Activated CD8-positive, alpha-beta memory T cell treated with anti-CD3 and anti-CD28 coated beads, Interleukin-2, amount 10 ng/mL, durations not matched to agents 7 days and 5 days (primary cell): ENCODE data around the gene DPYD. TPM values are rescaled to one million over a fixed set of nuclear protein-coding genes. Genes with fewer than 3 reads are reported as not detected.
A peak's percentile ranks its signal among the peaks of the same experiment; 100 is the strongest.

Experiments used
- ATAC-seq: fragments of 150-1000 bp; cut with Tn5 transposase; one replicate; pipeline ENCODE4 v1.10.0; 2021; ENCODE audit warnings: moderate library complexity
- CTCF ChIA-PET: fragments of 350-600 bp; sonication (Branson Sonifier 250); formaldehyde crosslinking; loops from one replicate; lab custom pipeline; 2021; ENCODE audit warnings: antibody characterized with exemption; lab: Charles Lee
- DNase-seq: peaks from one replicate; pipeline ENCODE4 v3.0.0-alpha.2; 2020
- H3K27ac Mint-ChIP-seq: one replicate; pipeline ENCODE4 v1.8.0; 2021; ENCODE audit warnings: mild to moderate bottlenecking, mixed read lengths
- H3K27me3 Mint-ChIP-seq: one replicate; pipeline ENCODE4 v1.8.0; 2021; ENCODE audit warnings: mixed read lengths
- H3K36me3 Mint-ChIP-seq: one replicate; pipeline ENCODE4 v1.8.0; 2021; ENCODE audit warnings: mild to moderate bottlenecking, mixed read lengths
- H3K4me1 Mint-ChIP-seq: one replicate; pipeline ENCODE4 v1.8.0; 2021; ENCODE audit warnings: mixed read lengths
- H3K4me3 Mint-ChIP-seq: one replicate; pipeline ENCODE4 v1.8.0; 2021; ENCODE audit warnings: mild to moderate bottlenecking, moderate library complexity, mixed read lengths
- H3K9me3 Mint-ChIP-seq: one replicate; pipeline ENCODE4 v1.8.0; 2022; ENCODE audit warnings: low read depth, mixed read lengths
- total RNA-seq, 2 experiments: library from RNA; stranded (reverse); gene quantifications; one replicate each; pipeline ENCODE4 v1.2.3, GENCODE V29; 2021

The DPYD gene
- total RNA-seq, 2 experiments from 2014 or later, result 31.4 to 42.3 TPM

- Mint-ChIP-seq H3K4me1 (peaks cover 2% of the 10 kb centered on the region), H3K9me3 (no peaks in the 10 kb centered on the region), H3K27ac (no peak overlapping the region), H3K36me3 (no peaks in the 10 kb centered on the region), H3K4me3 (no peak overlapping the region), H3K27me3 (no peaks in the 10 kb centered on the region)
- no peak for DNase-seq
- no peak for ATAC-seq
- CTCF ChIA-PET, result no interaction called here
These were observed 777.5 kb downstream of the DPYD start for GRCh38 chr1:97143236-97143882.

GRCh38 chr1:97140611-97141010, 780.2 kb downstream of the DPYD start:
- no peaks in the 10 kb centered on the region for H3K9me3 Mint-ChIP-seq
- no peak overlapping the region for H3K4me3 Mint-ChIP-seq
- H3K27ac Mint-ChIP-seq, result no peak overlapping the region
- ATAC-seq, result no peak
- no peaks in the 10 kb centered on the region for H3K36me3 Mint-ChIP-seq
- H3K27me3 Mint-ChIP-seq, result no peaks in the 10 kb centered on the region
- peaks cover 3% of the 10 kb centered on the region for H3K4me1 Mint-ChIP-seq
- no peak for DNase-seq
- CTCF ChIA-PET, result interaction anchor here (0.6 kb wide), 1 partner anchor 680 kb away, joined by 3 read pairs; no protein-coding TSS in a partner anchor

GRCh38 chr1:97139512-97139911, 781.3 kb downstream of the DPYD start:
- no peaks in the 10 kb centered on the region for H3K27me3 Mint-ChIP-seq
- peaks cover 3% of the 10 kb centered on the region for H3K4me1 Mint-ChIP-seq
- H3K9me3 Mint-ChIP-seq, result no peaks in the 10 kb centered on the region
- CTCF ChIA-PET, result no interaction called here
- DNase-seq (no peak), ATAC-seq (no peak)
- no peak overlapping the region for H3K4me3 Mint-ChIP-seq
- H3K27ac Mint-ChIP-seq, result no peak overlapping the region
- no peaks in the 10 kb centered on the region for H3K36me3 Mint-ChIP-seq

GRCh38 chr1:97138515-97139032, 782.3 kb downstream of the DPYD start:
- CTCF ChIA-PET, result interaction anchor here (2.0 kb wide), 1 partner anchor 913 kb away, joined by 12 read pairs; no protein-coding TSS in a partner anchor
- Mint-ChIP-seq H3K36me3 (no peaks in the 10 kb centered on the region), H3K4me1 (peaks cover 3% of the 10 kb centered on the region), H3K9me3 (no peaks in the 10 kb centered on the region), H3K27ac (no peak overlapping the region), H3K4me3 (no peak overlapping the region), H3K27me3 (no peaks in the 10 kb centered on the region)
- DNase-seq (no peak), ATAC-seq (no peak)

GRCh38 chr1:97137862-97138514, 782.8 kb downstream of the DPYD start:
- no peaks in the 10 kb centered on the region for H3K27me3 Mint-ChIP-seq
- peak; percentile 41 for DNase-seq
- H3K9me3 Mint-ChIP-seq, result no peaks in the 10 kb centered on the region
- CTCF ChIA-PET, result interaction anchor here (2.0 kb wide), 1 partner anchor 914 kb away, joined by 12 read pairs; no protein-coding TSS in a partner anchor
- peaks cover 3% of the 10 kb centered on the region for H3K4me1 Mint-ChIP-seq
- no peaks in the 10 kb centered on the region for H3K36me3 Mint-ChIP-seq
- peak; percentile 67 for ATAC-seq
- H3K27ac Mint-ChIP-seq, result no peak overlapping the region
- no peak overlapping the region for H3K4me3 Mint-ChIP-seq

- Mint-ChIP-seq H3K9me3 (no peaks in the 10 kb centered on the region), H3K4me1 (peaks cover 3% of the 10 kb centered on the region), H3K27ac (no peak overlapping the region), H3K27me3 (no peaks in the 10 kb centered on the region), H3K36me3 (no peaks in the 10 kb centered on the region), H3K4me3 (no peak overlapping the region)
- no peak for ATAC-seq
- CTCF ChIA-PET, result interaction anchor here (2.0 kb wide), 1 partner anchor 915 kb away, joined by 12 read pairs; no protein-coding TSS in a partner anchor
- DNase-seq, result no peak
These were observed 783.8 kb downstream of the DPYD start for GRCh38 chr1:97136996-97137395.

- Mint-ChIP-seq H3K36me3 (no peaks in the 10 kb centered on the region), H3K4me3 (no peak overlapping the region), H3K9me3 (no peaks in the 10 kb centered on the region), H3K4me1 (peaks cover 3% of the 10 kb centered on the region), H3K27me3 (no peaks in the 10 kb centered on the region), H3K27ac (no peak overlapping the region)
- ATAC-seq, result no peak
- DNase-seq, result no peak
- CTCF ChIA-PET, result interaction anchor here (1.6 kb wide), 1 partner anchor 918 kb away, joined by 3 read pairs; no protein-coding TSS in a partner anchor
These were observed 784.9 kb downstream of the DPYD start for GRCh38 chr1:97135972-97136371.

GRCh38 chr1:97128426-97128825, 792.4 kb downstream of the DPYD start:
- DNase-seq (no peak), ATAC-seq (no peak)
- H3K4me3 Mint-ChIP-seq, result no peak overlapping the region
- no peaks in the 10 kb centered on the region for H3K9me3 Mint-ChIP-seq
- no peaks in the 10 kb centered on the region for H3K4me1 Mint-ChIP-seq
- no peaks in the 10 kb centered on the region for H3K36me3 Mint-ChIP-seq
- CTCF ChIA-PET, result no interaction called here
- H3K27ac Mint-ChIP-seq, result no peak overlapping the region
- H3K27me3 Mint-ChIP-seq, result no peaks in the 10 kb centered on the region

- Mint-ChIP-seq H3K27me3 (no peaks in the 10 kb centered on the region), H3K9me3 (no peaks in the 10 kb centered on the region), H3K4me1 (no peaks in the 10 kb centered on the region), H3K27ac (no peak overlapping the region), H3K36me3 (no peaks in the 10 kb centered on the region), H3K4me3 (no peak overlapping the region)
- DNase-seq, result no peak
- CTCF ChIA-PET, result no interaction called here
- no peak for ATAC-seq
These were observed 797.0 kb downstream of the DPYD start for GRCh38 chr1:97123717-97124431.

GRCh38 chr1:97120806-97121205, 800.0 kb downstream of the DPYD start:
- no peaks in the 10 kb centered on the region for H3K4me1 Mint-ChIP-seq
- CTCF ChIA-PET, result no interaction called here
- ATAC-seq (no peak), DNase-seq (no peak)
- H3K27ac Mint-ChIP-seq, result no peak overlapping the region
- H3K4me3 Mint-ChIP-seq, result no peak overlapping the region
- no peaks in the 10 kb centered on the region for H3K27me3 Mint-ChIP-seq
- H3K36me3 Mint-ChIP-seq, result no peaks in the 10 kb centered on the region
- H3K9me3 Mint-ChIP-seq, result no peaks in the 10 kb centered on the region

- Mint-ChIP-seq H3K4me1 (no peaks in the 10 kb centered on the region), H3K36me3 (no peaks in the 10 kb centered on the region), H3K9me3 (no peaks in the 10 kb centered on the region), H3K27me3 (no peaks in the 10 kb centered on the region), H3K4me3 (no peak overlapping the region), H3K27ac (no peak overlapping the region)
- ATAC-seq, result no peak
- no peak for DNase-seq
- CTCF ChIA-PET, result no interaction called here
These were observed 801.3 kb downstream of the DPYD start for GRCh38 chr1:97119260-97120158.

GRCh38 chr1:97114842-97115241, 806.0 kb downstream of the DPYD start:
- H3K9me3 Mint-ChIP-seq, result no peaks in the 10 kb centered on the region
- no peaks in the 10 kb centered on the region for H3K27me3 Mint-ChIP-seq
- ATAC-seq (no peak), DNase-seq (no peak)
- H3K4me3 Mint-ChIP-seq, result no peak overlapping the region
- H3K27ac Mint-ChIP-seq, result no peak overlapping the region
- CTCF ChIA-PET, result no interaction called here
- no peaks in the 10 kb centered on the region for H3K36me3 Mint-ChIP-seq
- H3K4me1 Mint-ChIP-seq, result no peaks in the 10 kb centered on the region

GRCh38 chr1:97112442-97112841, 808.4 kb downstream of the DPYD start:
- no peak overlapping the region for H3K27ac Mint-ChIP-seq
- H3K36me3 Mint-ChIP-seq, result no peaks in the 10 kb centered on the region
- DNase-seq, result no peak
- CTCF ChIA-PET, result no interaction called here
- no peaks in the 10 kb centered on the region for H3K4me1 Mint-ChIP-seq
- no peak for ATAC-seq
- H3K27me3 Mint-ChIP-seq, result no peaks in the 10 kb centered on the region
- no peak overlapping the region for H3K4me3 Mint-ChIP-seq
- no peaks in the 10 kb centered on the region for H3K9me3 Mint-ChIP-seq
